Kidney capillary endothelial cell (primary cell): ENCODE measurements around the gene ZXDC.

ENCODE experiments used
- DNase-seq: peaks from one replicate; pipeline ENCODE4 v3.0.0-alpha.2; 2018; ENCODE audit warnings: low spot score

ZXDC gene

GRCh38 chr3:126395846-126396513, 79.7 kb downstream of the ZXDC start:
- no peak for DNase-seq

- DNase-seq, result no peak
These were observed 80.7 kb downstream of the ZXDC start for GRCh38 chr3:126394977-126395321.

GRCh38 chr3:126394179-126394976, 81.3 kb downstream of the ZXDC start, which contains the start of gene CFAP100:
CFAP100 (plus strand) TSS chr3:126394909; CDS start chr3:126396001, 1,092 bp downstream.
- DNase-seq, result no peak

GRCh38 chr3:126393563-126393962, 82.1 kb downstream of the ZXDC start:
- no peak for DNase-seq

GRCh38 chr3:126392246-126392645, 83.4 kb downstream of the ZXDC start:
- no peak for DNase-seq

- no peak for DNase-seq
These were observed 84.1 kb downstream of the ZXDC start for GRCh38 chr3:126391631-126392030.

GRCh38 chr3:126390751-126391150, 84.9 kb downstream of the ZXDC start:
- no peak for DNase-seq

- no peak for DNase-seq
These were observed 85.5 kb downstream of the ZXDC start for GRCh38 chr3:126390201-126390600.

GRCh38 chr3:126389794-126390146, 85.9 kb downstream of the ZXDC start:
- no peak for DNase-seq

GRCh38 chr3:126389112-126389793, 86.4 kb downstream of the ZXDC start:
- peak; percentile 74 for DNase-seq
